T-cell (primary cell): ENCODE measurements around the gene ANKFN1. TPM values are rescaled to one million over a fixed set of nuclear protein-coding genes. Genes with fewer than 3 reads are reported as not detected.

ENCODE experiments used
- ATAC-seq, 4 experiments: fragments of 200-7000 bp in 3 of 4; fragments of 150-1000 bp in 1 of 4; cut with Tn5 transposase; replicated peaks in 1 of 4; 1 replicate in 3 of 4; 2 replicates in 1 of 4; pipeline ENCODE4 v1.10.0; 2021; ENCODE audit warnings: moderate library complexity in 3 of 4, mild to moderate bottlenecking in 2 of 4, moderate number of reproducible peaks in 1 of 4
- CTCF ChIA-PET, 2 donors: fragments of 300-600 bp; sonication (Branson Sonifier 250); formaldehyde crosslinking; loops; one replicate each; lab custom pipeline; 2022; ENCODE audit warnings: antibody characterized with exemption in 2 of 2; lab: Charles Lee
- POLR2A ChIA-PET, 2 donors: fragments of 300-600 bp; sonication (Branson Sonifier 250); formaldehyde crosslinking; loops; one replicate each; lab custom pipeline; 2022; ENCODE audit warnings: antibody characterized with exemption in 2 of 2; lab: Charles Lee
- DNase-seq, 35 experiments: peaks; one replicate each; pipeline versions ENCODE4 v3.0.0 to v3.0.0-alpha.2; 2013 to 2023
- H3K27ac ChIP-seq: one replicate; pipeline ENCODE4 v1.5.1; 2013; ENCODE audit warnings: low read length
- H3K27me3 ChIP-seq, 2 experiments: replicated peaks in 1 of 2; 1 replicate in 1 of 2; 2 replicates in 1 of 2; pipeline versions ENCODE4 v1.6.1 to v1.7.0; 2013; ENCODE audit warnings: low read length in 1 of 2, mixed read lengths in 1 of 2; ENCODE audit not compliant: control insufficient read depth in 2 of 2, insufficient read depth in 2 of 2; ENCODE audit errors: extremely low read depth in 1 of 2
- H3K36me3 ChIP-seq, 2 donors: 1 replicate in 1 of 2; 2 replicates in 1 of 2; pipeline versions ENCODE4 v1.6.1 to v1.7.0; 2013; ENCODE audit warnings: low read length in 1 of 2; ENCODE audit not compliant: control insufficient read depth in 2 of 2, insufficient read depth in 1 of 2; ENCODE audit errors: extremely low read depth in 1 of 2
- H3K4me1 ChIP-seq, 2 experiments: 1 replicate in 1 of 2; 2 replicates in 1 of 2; pipeline versions ENCODE4 v1.6.1 to v1.7.0; 2013; ENCODE audit warnings: low read length in 2 of 2, mixed read lengths in 1 of 2; ENCODE audit not compliant: insufficient read depth in 2 of 2, control insufficient read depth in 1 of 2; ENCODE audit errors: extremely low read depth in 1 of 2
- H3K4me3 ChIP-seq, 2 donors: 1 replicate in 1 of 2; 2 replicates in 1 of 2; pipeline versions ENCODE4 v1.5.1 to v1.7.0; 2013; ENCODE audit warnings: mild to moderate bottlenecking in 2 of 2, low read length in 1 of 2, moderate library complexity in 1 of 2; ENCODE audit not compliant: control insufficient read depth in 1 of 2; ENCODE audit errors: extremely low read depth in 1 of 2
- H3K9me3 ChIP-seq: 2 replicates; pipeline ENCODE4 v1.7.0; 2013
- H3K27ac Mint-ChIP-seq, 2 donors: one replicate each; pipeline ENCODE4 v1.8.0; 2020 to 2021; ENCODE audit warnings: mild to moderate bottlenecking in 2 of 2, mixed read lengths in 2 of 2
- H3K27me3 Mint-ChIP-seq, 2 donors: one replicate each; pipeline ENCODE4 v1.8.0; 2021 to 2022; ENCODE audit warnings: mixed read lengths in 2 of 2
- H3K36me3 Mint-ChIP-seq: one replicate; pipeline ENCODE4 v1.8.0; 2021; ENCODE audit warnings: mixed read lengths
- H3K4me1 Mint-ChIP-seq, 3 donors: one replicate each; pipeline ENCODE4 v1.8.0; 2020 to 2022; ENCODE audit warnings: mixed read lengths in 3 of 3, mild to moderate bottlenecking in 1 of 3
- H3K4me3 Mint-ChIP-seq, 3 donors: one replicate each; pipeline ENCODE4 v1.8.0; 2020 to 2022; ENCODE audit warnings: mild to moderate bottlenecking in 3 of 3, mixed read lengths in 3 of 3, moderate library complexity in 3 of 3
- H3K9me3 Mint-ChIP-seq, 3 donors: one replicate each; pipeline ENCODE4 v1.8.0; 2020 to 2022; ENCODE audit warnings: mixed read lengths in 3 of 3
- WGBS: methylation state at CpG from one replicate; pipeline ENCODE4 v1.1.5; 2013; ENCODE audit warnings: missing lambda C conversion rate; ENCODE audit not compliant: insufficient coverage; 5-methylcytosine and 5-hydroxymethylcytosine counted together
- total RNA-seq, 35 experiments: library from RNA in 6 of 35; stranded (reverse) in 6 of 35; fragments of 120-200 nt in 1 of 35; gene quantifications; one replicate each; pipeline versions ENCODE4 v1.2.1 to v1.2.4 and lab custom pipeline; 2013 to 2026

The ANKFN1 gene
- total RNA-seq, 5 donors from 2014 or later (not counting 1 experiment from before 2014, with no cell fraction given): not detected

- Mint-ChIP-seq H3K9me3 (no peaks in the 10 kb centered on the region), H3K4me3 (no peak overlapping the region), H3K27ac (no peak overlapping the region), H3K36me3 (no peaks in the 10 kb centered on the region), H3K27me3 (peaks cover 16 to 20% of the 10 kb centered on the region in 2 donors), H3K4me1 (no peaks in the 10 kb centered on the region)
- ChIA-PET CTCF (no interaction called here), POLR2A (no interaction called here)
- H3K27me3 ChIP-seq: peaks cover 0 to 11% of the 10 kb centered on the region in 2 experiments
- DNase-seq: no peak
- no peaks in the 10 kb centered on the region for H3K9me3 ChIP-seq
- H3K36me3 ChIP-seq: no peaks in the 10 kb centered on the region
- no peaks in the 10 kb centered on the region for H3K4me1 ChIP-seq
- H3K4me3 ChIP-seq: no peak overlapping the region
- 93% methylated on average over 8 of the region's 12 CpGs for WGBS
- no peak overlapping the region for H3K27ac ChIP-seq
- no peak for ATAC-seq
Observed at GRCh38 chr17:56521414-56522141, 368.3 kb downstream of the ANKFN1 start.

- no peak overlapping the region for H3K27ac Mint-ChIP-seq
- no peak for ATAC-seq
- no peaks in the 10 kb centered on the region for H3K9me3 ChIP-seq
- no peaks in the 10 kb centered on the region for H3K9me3 Mint-ChIP-seq
- peaks cover 13 to 19% of the 10 kb centered on the region in 2 donors for H3K27me3 Mint-ChIP-seq
- no peak overlapping the region for H3K4me3 ChIP-seq
- DNase-seq: no peak
- no peaks in the 10 kb centered on the region for H3K4me1 Mint-ChIP-seq
- H3K36me3 Mint-ChIP-seq: no peaks in the 10 kb centered on the region
- H3K4me3 Mint-ChIP-seq: no peak overlapping the region
- no peaks in the 10 kb centered on the region for H3K4me1 ChIP-seq
- peaks cover 0 to 11% of the 10 kb centered on the region in 2 experiments for H3K27me3 ChIP-seq
- ChIA-PET CTCF (no interaction called here), POLR2A (no interaction called here)
- H3K27ac ChIP-seq: no peak overlapping the region
- no CpG with 5 or more reads among the region's 2 CpGs for WGBS
- H3K36me3 ChIP-seq: no peaks in the 10 kb centered on the region
Observed at GRCh38 chr17:56523042-56523441, 369.8 kb downstream of the ANKFN1 start.

GRCh38 chr17:56528696-56529095, 375.4 kb downstream of the ANKFN1 start:
- H3K36me3 Mint-ChIP-seq: no peaks in the 10 kb centered on the region
- H3K36me3 ChIP-seq: no peaks in the 10 kb centered on the region
- WGBS: no CpG with 5 or more reads among the region's 2 CpGs
- ChIA-PET POLR2A (no interaction called here), CTCF (no interaction called here)
- H3K4me1 ChIP-seq: no peaks in the 10 kb centered on the region
- H3K27me3 ChIP-seq: no peaks in the 10 kb centered on the region
- no peak for ATAC-seq
- H3K9me3 Mint-ChIP-seq: no peaks in the 10 kb centered on the region
- no peaks in the 10 kb centered on the region for H3K4me1 Mint-ChIP-seq
- H3K9me3 ChIP-seq: no peaks in the 10 kb centered on the region
- no peak overlapping the region for H3K4me3 ChIP-seq
- no peak overlapping the region for H3K27ac ChIP-seq
- DNase-seq: no peak
- H3K27ac Mint-ChIP-seq: no peak overlapping the region
- no peak overlapping the region for H3K4me3 Mint-ChIP-seq
- H3K27me3 Mint-ChIP-seq: peaks cover 10 to 11% of the 10 kb centered on the region in 2 donors

- Histone ChIP-seq H3K9me3 (no peaks in the 10 kb centered on the region), H3K27me3 (no peaks in the 10 kb centered on the region), H3K27ac (no peak overlapping the region), H3K4me3 (no peak overlapping the region), H3K36me3 (no peaks in the 10 kb centered on the region), H3K4me1 (no peaks in the 10 kb centered on the region)
- ATAC-seq (no peak), DNase-seq (no peak)
- ChIA-PET CTCF (no interaction called here), POLR2A (no interaction called here)
- Mint-ChIP-seq H3K27me3 (peaks cover 9 to 19% of the 10 kb centered on the region in 2 donors), H3K9me3 (no peaks in the 10 kb centered on the region), H3K4me3 (no peak overlapping the region), H3K27ac (no peak overlapping the region), H3K4me1 (no peaks in the 10 kb centered on the region), H3K36me3 (no peaks in the 10 kb centered on the region)
- WGBS: 100% methylated on average over 1 of the region's 5 CpGs
Observed at GRCh38 chr17:56532926-56533325, 379.7 kb downstream of the ANKFN1 start.

GRCh38 chr17:56536766-56537165, 383.5 kb downstream of the ANKFN1 start:
- ChIA-PET POLR2A (no interaction called here), CTCF (no interaction called here)
- no peaks in the 10 kb centered on the region for H3K4me1 Mint-ChIP-seq
- ATAC-seq (no peak), DNase-seq (no peak)
- no peaks in the 10 kb centered on the region for H3K9me3 ChIP-seq
- no peaks in the 10 kb centered on the region for H3K36me3 ChIP-seq
- H3K27me3 ChIP-seq: peaks cover 0 to 10% of the 10 kb centered on the region in 2 experiments
- H3K27me3 Mint-ChIP-seq: peaks cover 18 to 19% of the 10 kb centered on the region in 2 donors
- peaks cover 0 to 4% (median 0%) of the 10 kb centered on the region in 3 donors for H3K9me3 Mint-ChIP-seq
- no peaks in the 10 kb centered on the region for H3K4me1 ChIP-seq
- H3K27ac ChIP-seq: no peak overlapping the region
- 0% methylated on average over 1 of the region's 1 CpG for WGBS
- H3K36me3 Mint-ChIP-seq: no peaks in the 10 kb centered on the region
- H3K27ac Mint-ChIP-seq: no peak overlapping the region
- H3K4me3 ChIP-seq: no peak overlapping the region
- H3K4me3 Mint-ChIP-seq: no peak overlapping the region

- CTCF ChIA-PET: no interaction called here
- H3K36me3 ChIP-seq: no peaks in the 10 kb centered on the region
- H3K9me3 ChIP-seq: no peaks in the 10 kb centered on the region
- no peak overlapping the region for H3K27ac Mint-ChIP-seq
- 71% methylated on average over 3 of the region's 5 CpGs for WGBS
- POLR2A ChIA-PET: no interaction called here
- no peaks in the 10 kb centered on the region for H3K4me1 ChIP-seq
- no peak overlapping the region for H3K4me3 Mint-ChIP-seq
- H3K36me3 Mint-ChIP-seq: no peaks in the 10 kb centered on the region
- H3K4me1 Mint-ChIP-seq: no peaks in the 10 kb centered on the region
- no peak overlapping the region for H3K4me3 ChIP-seq
- peaks cover 10 to 13% of the 10 kb centered on the region in 2 donors for H3K27me3 Mint-ChIP-seq
- no peak for ATAC-seq
- peaks cover 0 to 12% of the 10 kb centered on the region in 2 experiments for H3K27me3 ChIP-seq
- DNase-seq: no peak
- peaks cover 0 to 4% (median 0%) of the 10 kb centered on the region in 3 donors for H3K9me3 Mint-ChIP-seq
- H3K27ac ChIP-seq: no peak overlapping the region
Observed at GRCh38 chr17:56540836-56541235, 387.6 kb downstream of the ANKFN1 start.
